HG03060 (cell line): Measurements from ENCODE around the gene DCANP1.

Experiments
- ATAC-seq: cut with Tn5 transposase; IDR thresholded peaks from one replicate; pipeline ENCODE4 v1.9.1; 2021; ENCODE audit warnings: low read depth, moderate number of reproducible peaks; ENCODE audit not compliant: unreplicated experiment

Gene DCANP1

DNA sequence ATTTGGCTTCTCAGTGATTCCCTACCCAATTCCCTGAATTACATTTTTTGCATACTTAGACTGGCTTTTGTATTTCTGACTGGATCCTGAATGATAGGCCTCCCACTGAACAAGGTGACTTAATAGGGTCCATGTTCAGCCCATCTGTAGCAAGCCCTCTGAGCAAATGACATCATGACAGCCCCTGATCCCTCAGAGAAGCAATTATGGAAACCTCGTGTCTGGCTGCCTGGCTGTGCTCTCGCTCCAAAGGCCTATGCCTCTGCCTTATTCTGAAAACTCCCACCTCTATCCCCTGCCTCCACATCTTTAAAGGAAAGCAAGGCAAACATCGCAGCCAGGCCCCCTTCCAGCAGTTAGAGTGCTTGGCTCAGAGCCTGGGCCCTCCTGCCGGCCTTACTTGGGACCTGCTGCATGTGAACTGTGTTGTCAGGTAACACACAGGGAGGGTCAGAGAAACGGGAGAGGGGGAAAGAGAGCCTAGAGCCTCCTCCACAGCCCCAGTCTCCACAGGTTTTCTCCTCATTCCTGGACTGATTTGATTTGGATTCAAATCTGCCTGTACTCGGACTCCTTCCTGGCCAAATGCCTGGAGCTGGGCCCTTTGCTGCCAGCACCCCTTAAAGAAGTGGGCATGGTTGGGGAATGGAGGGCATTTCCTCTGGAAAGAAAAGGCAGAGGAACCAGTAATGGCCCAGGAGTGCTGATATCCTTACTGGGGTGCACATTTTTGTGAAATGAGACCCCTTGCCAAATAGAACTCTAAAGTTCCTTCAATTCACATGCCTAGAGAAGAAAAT lies 3.8 kb downstream of the DCANP1 start:
- no peak for ATAC-seq

DNA sequence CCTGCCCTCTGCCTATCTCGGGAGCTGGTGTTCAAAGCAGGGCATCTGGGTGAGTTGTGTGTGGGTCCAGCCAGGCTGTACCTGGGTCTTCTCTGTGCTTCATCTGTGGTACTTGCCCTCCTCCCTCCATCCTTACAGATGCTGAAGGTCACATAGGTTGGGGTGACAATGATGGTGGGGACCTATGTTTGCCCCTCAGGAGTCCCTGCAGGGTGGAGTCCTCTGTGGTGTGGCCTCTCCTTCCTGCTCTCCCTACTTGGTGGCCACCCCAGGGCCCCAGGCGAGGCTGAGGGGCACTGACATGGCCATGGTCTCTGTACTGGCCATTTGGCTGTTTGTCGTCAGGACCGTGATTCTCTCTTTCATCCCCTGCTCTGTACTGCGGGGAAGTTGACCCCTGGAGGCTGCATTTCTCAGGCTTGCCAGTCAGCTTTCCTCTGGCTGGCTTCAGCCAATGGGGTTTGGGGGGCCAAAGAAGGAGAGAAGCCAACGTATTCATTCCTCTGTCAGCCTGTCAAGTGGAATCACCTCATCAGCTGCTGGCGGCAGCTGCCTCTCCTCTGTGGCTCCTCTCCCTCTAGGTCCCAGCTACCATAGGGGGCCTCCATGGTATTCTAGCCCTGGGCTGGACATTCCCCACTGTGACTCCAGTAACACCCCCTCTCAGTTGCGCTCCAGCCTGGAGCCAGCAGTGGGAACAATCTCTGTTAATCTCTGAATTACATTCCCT lies 4.6 kb downstream of the DCANP1 start:
- ATAC-seq = no peak

DNA sequence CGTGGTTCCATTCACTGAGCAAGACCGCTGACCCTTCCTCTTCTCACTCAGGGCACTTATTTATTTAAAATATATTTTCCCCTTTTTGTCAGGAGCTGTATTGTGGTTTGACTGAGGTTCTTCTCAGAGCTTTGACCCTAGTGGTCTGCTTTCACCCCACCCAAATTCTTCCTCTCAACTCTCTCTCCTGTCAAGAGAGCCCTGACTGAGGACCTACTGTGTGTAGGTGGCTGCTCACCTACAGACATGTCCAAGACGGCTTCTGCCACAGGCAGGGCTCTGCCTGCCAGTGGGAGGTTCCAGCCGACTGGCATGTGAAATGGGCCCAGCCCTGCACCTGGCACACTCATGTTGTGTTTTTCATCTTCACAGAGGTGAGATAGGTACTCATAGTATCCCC lies 5.2 kb downstream of the DCANP1 start:
- ATAC-seq = no peak

DNA sequence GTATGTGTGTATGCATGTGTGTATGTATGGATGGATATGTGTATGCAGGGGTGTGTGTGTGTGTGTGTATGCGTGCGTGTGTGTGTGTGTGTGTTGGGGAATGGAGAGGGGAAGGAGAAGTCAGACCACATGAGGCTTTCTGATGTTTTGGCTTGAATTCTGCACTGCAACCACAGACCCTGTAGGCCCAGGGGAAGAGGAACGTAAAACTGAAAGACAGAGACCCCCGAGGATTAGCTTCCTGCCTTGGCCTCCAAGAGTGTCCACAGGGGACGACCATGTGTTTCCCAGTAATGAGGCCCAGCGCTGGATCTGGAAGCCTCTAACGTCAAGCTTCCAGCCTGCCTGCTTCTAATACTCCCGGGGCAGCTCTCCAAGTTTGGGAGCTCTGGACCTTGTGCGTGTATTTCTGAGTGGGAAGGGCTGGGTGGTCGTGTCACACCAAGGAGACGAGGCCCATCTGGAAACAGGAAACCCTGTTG lies 5.8 kb downstream of the DCANP1 start:
- ATAC-seq = no peak

DNA sequence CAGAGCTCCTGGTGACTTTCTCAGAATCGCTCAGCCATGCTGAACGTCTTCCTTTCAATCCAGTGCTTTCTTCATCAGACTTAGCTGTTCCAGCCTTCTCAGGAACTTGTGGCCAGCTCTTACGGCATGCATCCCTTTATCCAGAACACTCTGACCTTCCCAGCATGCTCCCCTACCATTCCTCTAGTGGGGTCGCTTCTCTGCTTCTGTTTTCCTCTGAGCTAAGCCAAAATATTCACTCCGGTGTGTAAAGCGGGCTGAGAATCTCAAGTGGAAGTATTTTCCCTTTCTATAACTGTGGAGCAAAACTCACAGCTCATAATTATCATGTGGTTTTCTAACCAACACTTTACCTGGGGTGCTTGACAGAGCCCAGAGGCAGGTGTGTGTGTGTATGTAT lies 6.2 kb downstream of the DCANP1 start:
- no peak for ATAC-seq

DNA sequence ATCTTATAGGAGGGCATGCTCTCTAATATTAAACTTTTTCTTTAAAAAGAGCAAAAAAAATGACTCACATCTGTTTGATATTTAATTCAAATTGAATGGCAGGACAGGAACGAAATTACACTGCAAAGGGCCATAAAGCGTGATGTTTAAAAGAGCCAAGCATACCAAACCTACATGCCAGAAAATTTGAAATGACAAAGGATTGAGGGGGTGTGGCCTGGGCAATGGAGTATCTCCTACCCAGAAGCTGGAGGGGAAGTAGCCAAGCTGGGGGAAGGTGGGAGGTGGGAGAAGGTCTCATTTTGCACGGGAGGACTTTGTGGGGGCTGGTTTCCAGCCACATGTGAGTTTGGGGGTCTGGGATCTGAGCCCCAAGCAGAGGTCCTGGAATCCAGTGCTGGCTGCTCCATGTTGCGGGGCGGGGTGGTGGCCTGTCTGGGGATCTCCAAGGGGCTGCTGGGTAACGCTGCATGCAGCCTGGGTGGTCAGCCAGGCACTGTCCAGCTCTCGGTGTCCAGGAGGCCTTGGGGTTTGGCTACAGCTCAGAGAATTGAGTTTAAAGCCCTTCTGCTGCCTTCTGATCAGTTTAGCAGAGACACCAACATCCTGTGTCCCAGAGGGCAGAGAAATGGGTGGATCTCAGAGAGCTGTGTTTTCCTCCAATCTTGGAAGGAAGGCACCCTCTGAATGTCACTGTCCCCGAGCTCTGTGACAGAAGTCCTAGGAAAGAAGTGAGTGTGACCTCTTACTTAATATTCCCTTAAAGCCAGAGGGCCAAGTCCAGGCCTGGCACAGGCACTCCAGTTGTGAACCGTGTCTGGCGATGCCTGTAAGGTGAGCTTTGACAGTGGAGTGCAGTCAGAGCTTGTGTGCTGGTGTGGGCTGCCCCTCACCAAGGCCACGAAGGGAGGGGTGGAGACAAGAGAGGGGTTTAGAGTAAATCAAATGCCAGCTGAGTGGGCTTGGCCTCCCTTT lies 7.6 kb downstream of the DCANP1 start:
- no peak for ATAC-seq

DNA sequence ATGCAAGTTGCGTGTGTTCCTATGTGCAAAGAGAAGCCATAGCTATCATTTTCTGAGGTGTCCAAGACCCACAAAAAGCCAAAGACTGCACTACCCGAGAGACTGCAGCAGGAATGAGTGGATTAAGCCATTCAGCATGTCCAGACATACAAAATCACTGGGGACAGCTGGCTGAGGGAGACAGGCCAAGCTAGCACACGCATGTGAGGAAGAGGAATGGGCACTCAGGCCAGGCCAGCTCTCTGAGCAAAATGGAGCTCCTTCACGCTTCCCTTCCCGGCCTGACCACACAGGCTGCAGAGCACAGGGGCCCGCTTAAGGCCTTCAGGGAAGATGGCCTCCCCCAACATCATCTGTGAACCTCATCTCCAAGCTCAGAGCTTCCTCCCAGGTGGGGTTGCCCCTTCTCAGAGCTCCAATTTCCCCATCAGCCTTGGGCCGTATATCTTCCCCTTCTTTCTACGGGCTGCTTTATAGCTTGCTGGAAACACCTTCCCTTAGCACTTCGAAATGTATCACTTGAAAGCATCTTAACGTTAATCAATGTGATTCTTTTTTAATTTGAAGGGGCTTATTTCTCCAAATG lies 8.4 kb downstream of the DCANP1 start:
- no peak for ATAC-seq

DNA sequence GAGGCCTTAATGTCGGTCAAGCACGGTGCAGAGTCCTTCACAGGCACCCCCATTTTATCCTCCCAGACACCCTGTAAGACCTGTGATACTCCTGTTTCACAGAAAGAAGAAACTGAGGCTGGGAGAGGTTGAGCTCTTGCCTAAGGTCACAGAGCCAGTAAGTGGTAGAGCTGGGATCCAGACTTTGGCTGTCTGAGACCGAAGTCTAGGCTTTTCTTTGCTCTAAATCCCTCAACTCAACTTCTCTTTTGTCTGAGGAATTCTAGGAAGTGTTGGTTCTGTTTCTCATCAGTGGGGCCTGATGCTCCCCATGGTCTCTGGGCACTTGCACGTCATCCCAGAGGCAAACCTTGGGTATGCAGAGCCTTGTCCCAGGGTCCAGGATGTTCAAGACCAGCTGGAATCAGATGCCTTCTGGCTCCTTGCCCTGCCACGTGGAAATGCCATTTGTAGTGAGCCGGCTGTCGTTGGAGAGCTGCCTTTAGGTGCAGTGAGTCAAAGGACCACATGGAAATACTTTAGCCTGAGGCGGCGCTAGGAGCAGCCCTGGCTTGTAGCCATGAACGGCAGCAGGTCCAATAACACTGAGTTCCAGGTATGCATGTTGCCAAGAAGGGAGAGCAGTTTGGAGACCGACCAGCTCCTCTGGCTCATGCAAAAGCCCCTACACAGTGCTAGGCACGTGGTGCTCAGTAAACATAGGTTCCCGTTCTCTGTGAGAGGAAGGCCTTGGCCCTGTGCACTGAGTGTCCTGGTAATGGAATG lies 9.2 kb downstream of the DCANP1 start:
- no peak for ATAC-seq

DNA sequence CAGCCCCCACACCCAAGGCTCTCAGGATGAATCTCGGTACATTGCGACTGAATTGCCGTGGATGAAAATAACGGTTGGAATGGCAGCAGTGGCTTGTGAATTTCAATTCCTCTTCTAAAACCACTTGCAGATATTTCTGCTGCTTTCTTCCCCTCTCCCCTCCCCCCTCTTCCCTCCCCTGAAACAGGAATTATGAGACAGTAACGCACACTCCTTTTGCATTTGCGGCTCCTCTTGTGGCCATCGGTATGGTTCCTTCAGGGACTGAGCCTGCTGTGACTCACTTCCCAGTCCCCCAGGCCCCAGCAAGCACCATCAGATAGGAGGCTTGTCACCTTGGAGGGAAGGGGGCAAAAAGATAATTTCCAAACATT lies 9.7 kb downstream of the DCANP1 start:
- no peak for ATAC-seq

DNA sequence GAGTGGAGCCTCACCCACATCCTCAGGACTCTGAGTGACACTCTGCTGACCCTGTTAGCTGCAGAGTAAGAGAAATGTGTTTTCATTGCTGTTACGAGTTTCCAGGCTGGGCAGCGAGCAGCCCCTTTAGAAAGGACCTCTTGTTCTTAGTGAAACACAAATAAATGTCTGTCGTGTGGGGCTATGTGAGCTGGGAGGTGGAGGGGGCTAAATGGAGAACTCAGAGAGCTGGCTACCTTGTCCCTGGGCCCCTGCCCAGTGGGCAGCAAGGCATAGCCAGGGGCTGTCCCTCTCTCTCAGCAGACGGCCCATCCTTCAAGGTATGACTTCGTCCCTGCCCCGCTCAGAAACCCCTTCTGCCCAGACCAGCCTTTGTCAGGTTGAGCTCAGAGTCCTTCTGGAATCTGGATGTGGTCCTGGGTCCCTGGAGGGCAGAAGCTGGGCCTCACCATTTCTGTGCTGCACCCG lies 10.2 kb downstream of the DCANP1 start:
- ATAC-seq = no peak

DNA sequence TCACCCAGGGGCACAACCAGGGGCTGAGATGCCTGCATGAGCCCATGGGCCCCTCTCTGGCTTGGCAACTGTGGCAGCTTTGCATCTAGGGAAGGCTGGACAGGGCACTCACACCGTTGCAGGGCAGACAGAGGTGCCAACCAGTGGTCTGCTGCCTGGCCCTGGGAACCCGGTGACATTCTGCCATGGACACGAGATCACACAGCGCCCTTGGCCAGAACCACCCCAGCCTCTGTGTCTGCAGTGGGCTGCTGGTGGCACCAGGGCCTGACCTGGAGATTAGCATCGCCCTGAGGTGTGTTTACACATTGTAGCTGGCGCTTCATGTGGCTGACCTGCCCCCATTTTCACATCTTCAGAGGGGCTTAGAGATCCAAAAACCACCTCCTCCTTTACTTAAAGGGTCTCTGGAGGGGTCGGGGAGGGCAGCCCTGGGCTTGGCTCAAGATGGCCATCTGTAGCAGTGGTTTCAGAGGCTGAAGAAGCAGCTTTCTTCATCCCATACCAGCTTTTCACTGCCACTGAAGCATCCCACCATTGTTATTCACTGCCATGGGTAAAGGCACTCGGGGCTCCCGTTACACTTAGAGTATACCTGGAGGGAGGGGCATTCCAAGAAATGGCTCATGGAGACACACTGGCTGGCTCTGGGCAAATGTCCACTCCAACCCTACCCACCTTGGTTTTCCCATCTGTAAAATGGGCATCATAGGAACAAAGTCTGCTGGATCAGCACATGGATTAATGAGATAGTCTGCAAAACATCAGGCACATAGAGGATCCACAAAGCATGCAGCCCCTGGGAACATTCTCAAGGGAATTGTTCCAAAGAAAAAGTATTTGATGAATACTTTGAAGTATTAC lies 11.4 kb downstream of the DCANP1 start:
- ATAC-seq = no peak

DNA sequence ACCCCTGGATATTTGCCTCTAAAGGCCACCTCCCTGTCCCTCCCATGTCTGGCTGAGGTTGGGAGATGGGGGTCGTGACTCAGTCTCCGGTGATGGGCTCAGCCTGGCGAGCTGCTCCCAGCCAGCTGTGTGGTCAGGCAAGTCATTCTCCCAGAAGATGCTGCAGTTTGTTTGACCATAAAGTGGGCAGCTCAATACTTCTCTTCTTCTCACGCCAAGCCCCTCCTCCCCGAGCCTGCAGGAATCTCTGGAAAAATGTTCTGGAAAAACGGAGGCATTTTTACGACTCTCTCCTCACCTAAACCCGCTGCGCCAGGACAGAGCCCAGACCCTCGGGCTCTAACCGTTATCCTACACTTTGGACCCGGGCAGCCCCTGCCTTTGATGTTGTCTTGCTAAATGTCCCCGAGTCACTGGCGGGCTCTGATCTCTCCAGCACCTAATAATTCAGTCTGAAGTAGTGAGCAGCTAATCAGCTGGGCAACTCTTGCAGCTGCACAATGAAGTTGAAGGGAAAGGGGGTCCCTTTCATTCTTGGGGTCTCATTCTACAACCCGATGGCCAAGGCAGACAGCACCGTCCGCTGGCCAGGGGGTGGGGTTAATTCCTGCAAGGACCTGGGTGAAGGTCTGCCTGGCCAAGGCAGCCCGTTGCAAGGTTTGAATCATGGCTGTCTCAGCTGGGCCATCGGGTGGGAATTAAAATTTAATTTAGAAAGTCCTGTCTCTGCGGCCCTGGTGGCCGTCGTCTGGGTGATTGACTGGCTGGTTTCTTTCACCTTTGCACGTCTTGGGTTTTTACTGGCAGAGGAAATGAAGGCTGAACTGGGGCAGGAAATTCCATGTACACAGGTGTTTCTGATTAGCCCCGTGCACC lies 12.3 kb downstream of the DCANP1 start:
- no peak for ATAC-seq

DNA sequence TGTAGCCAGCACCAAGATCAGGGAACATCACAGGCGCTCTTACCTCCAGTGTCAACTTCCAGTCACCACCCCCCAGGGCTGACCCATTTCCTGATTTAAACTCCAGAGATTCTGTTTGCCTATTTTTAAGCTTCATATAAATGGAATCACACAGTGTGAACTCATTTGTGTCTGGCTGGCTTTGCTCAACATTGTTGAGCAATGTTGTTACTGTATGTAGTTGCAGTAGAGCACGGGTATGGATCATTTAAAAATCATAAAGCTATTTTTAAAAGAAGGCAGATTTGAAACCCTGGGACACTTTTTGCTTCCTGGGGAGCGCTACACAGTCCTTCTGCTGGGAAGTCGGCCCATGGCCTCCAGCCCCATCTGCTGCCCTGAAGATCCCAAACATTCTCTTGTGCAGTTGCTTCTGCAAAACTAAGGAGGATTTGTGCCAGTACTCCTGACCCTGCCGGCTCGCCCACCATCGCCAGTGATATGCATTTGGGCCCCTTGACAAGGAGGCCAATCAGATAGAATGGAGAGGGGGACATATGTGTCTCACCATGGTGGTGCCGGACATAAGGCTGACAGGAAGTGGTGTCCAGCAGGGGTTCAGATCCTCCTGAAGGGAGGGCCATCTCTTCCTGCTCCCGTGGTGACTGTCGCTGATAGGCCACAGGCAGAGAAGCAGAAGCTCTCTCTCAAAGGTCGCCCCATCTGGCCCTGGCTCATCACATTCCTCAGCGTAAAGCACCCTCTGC lies 13.3 kb downstream of the DCANP1 start:
- no peak for ATAC-seq

DNA sequence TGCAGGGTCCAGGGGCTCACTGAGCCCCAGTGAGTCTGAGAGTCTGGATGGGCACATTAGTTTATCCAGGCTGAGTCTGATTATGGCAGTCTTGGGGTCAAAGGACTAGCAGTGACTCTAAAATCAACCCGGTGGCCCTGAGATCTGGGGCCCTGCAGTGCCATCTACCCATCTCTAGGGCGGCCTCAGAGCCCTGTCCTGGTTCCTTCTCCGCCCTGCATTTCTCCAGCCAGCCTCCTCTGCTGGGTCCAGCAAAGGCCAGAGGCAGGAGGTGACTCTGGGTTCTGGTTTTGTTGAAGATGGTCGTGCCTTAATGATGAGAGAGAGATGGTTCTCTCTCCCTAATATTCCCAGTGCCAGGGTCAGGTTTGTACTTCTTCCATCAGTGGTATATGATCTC lies 15.0 kb downstream of the DCANP1 start:
- no peak for ATAC-seq

DNA sequence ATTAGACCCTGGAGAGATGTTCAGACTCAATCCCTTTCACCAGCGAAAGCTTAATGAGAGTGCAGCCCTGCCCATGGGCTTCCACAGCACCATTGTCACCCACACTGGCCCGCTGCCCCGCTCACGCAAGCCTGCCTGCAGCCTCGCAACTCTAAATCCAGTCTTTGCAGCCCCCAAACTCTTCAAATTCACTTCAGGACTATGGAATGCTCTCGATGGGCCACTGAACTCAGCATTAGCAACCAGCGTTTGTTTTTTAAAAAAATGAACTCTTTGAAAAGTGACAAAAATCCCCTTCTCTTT lies 17.1 kb downstream of the DCANP1 start:
- no peak for ATAC-seq

DNA sequence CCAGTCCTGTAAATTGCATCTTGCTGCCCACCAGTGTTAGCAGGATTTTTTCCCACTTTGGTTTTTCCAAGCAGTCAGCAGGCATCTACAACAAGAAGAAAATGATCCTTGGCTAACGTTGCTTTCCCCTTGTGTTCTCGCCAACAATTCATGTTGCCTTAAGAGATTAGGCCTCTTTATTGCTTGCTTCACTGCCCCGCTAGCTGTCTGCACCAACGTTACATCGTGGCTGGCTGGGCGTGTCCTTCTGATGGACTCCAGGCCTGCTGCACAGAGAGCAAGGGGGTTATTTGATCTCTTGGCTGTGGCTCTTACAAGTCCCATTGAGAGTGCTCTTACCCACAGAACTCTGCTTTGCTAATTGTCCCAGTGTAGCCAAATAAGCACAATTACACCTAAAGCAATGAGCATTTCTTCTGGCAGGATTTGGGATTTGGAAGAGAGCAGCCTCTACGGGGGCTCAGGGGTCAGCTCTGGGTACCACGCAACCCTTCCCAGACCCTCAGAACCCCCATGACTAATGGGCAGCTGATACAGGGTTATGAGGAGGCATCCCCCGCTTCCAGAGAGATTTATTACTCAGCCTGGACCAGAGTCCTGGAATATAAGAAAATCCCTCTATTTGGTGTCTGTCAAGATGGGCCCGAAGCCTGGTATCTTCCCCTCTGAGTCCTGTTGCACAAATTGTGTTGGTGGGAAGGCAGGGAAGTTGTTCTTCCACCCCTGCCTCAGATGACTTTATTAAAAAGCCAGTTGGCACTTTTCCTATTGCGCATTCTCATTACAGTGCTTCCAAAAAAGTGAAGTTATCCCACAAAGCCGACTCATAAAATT lies 17.6 kb downstream of the DCANP1 start:
- ATAC-seq = no peak
